ENCODE measurements around the gene RALGPS2. TPM values are rescaled to one million over a fixed set of nuclear protein-coding genes. Genes with fewer than 3 reads are reported as not detected.

RALGPS2 gene
- total RNA-seq, 2 experiments from 2014 or later: 91.6 to 102 TPM

GRCh38 chr1:178937695-178938094, 212.7 kb downstream of the RALGPS2 start:
- H2AFZ ChIP-seq (ENCODE audit: low read length): no peak overlapping the region
- no peak overlapping the region for H3K27ac ChIP-seq (ENCODE audit: low read depth, low read length, poor library complexity, severe bottlenecking)
- no TSS peak for BruUV-seq (replicated peaks)
- TF ChIP-seq EZH2phosphoT487 (IDR thresholded peaks at IDR 0.05; ENCODE audit: borderline replicate concordance, low read depth, low read length) (no peak), CTCF (conservative IDR thresholded peaks at IDR 0.05; ENCODE audit: low read length) (no peak)
- no peak for DNase-seq (ENCODE audit: low spot score)
- no peak overlapping the region for H3K4me3 ChIP-seq (ENCODE audit: low read depth, low read length, poor library complexity, severe bottlenecking)
- no peaks in the 10 kb centered on the region for H3K79me2 ChIP-seq (ENCODE audit: insufficient read depth, low read depth, low read length)
- H3K9me3 ChIP-seq (ENCODE audit: low read length): no peaks in the 10 kb centered on the region
- H4K20me1 ChIP-seq (ENCODE audit: insufficient read depth, low read length): no peaks in the 10 kb centered on the region
- ChIA-PET CTCF (ENCODE audit: unreplicated experiment) (interaction anchor here (0.6 kb wide), 2 partner anchors 66 to 92 kb away, joined by 3 to 4 read pairs; no protein-coding TSS in a partner anchor), POLR2A (interaction anchor here (0.9 to 1.0 kb wide), 2 partner anchors 11 to 31 kb away, joined by 3 to 4 read pairs; no protein-coding TSS in a partner anchor)
- H3K4me1 ChIP-seq (ENCODE audit: insufficient read depth, low read length, poor library complexity, severe bottlenecking): no peaks in the 10 kb centered on the region
- no peaks in the 10 kb centered on the region for H3K36me3 ChIP-seq (ENCODE audit: insufficient read depth, low read length)
- H3K4me2 ChIP-seq (ENCODE audit: low read length): no peak overlapping the region
- intact Hi-C loops (cut with micrococcal nuclease; ENCODE audit: unreplicated experiment): no loop called here
- H3K9me2 ChIP-seq (ENCODE audit: insufficient read depth, low read length): no peaks in the 10 kb centered on the region

DNA sequence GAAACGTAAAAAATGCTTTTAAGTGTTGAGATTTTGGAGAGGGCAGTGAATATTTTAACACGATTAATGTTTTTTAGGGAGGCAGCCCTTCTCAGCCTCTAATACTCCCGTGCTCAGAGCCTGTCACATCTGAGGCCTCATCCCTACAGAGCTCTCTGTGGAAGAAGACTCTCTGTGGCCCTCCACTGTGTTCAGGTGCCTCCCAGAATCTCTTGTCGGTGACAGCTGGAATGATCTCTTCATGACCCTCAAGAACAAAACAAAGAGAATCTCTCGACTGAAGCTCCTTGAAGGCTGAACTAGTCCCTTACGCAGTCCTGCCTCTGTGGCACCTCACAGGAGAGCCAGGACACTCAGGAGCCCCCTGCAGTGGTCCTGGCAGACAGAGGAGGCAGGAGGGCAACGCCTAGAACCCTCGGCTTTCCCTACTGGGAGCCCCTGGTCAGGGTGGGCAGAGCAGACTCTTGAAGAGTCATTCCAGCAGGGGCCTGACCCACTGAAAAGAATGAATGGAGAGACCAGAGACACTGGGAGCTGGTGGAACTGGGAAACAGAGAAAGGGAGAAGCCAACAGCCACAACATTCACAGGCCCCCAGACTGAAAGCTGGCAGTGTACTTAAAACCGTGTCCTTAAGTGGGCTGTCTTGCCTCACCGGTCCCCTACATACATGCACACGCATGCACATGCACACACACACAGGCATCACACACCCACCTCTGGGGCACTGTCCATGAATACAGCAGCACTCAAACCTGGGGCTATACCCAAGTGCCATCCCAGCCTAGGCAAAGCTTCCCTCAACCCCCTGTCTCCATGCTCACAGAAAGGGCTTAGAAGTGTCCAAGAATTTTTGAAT, 213.3 kb downstream of the RALGPS2 start:
- Histone ChIP-seq H4K20me1 (ENCODE audit: insufficient read depth, low read length) (no peaks in the 10 kb centered on the region), H3K9me2 (ENCODE audit: insufficient read depth, low read length) (no peaks in the 10 kb centered on the region), H2AFZ (ENCODE audit: low read length) (no peak overlapping the region), H3K36me3 (ENCODE audit: insufficient read depth, low read length) (no peaks in the 10 kb centered on the region), H3K4me1 (ENCODE audit: insufficient read depth, low read length, poor library complexity, severe bottlenecking) (no peaks in the 10 kb centered on the region), H3K27ac (ENCODE audit: low read depth, low read length, poor library complexity, severe bottlenecking) (no peak overlapping the region), H3K79me2 (ENCODE audit: insufficient read depth, low read depth, low read length) (no peaks in the 10 kb centered on the region), H3K4me2 (ENCODE audit: low read length) (no peak overlapping the region), H3K9me3 (ENCODE audit: low read length) (no peaks in the 10 kb centered on the region), H3K4me3 (ENCODE audit: low read depth, low read length, poor library complexity, severe bottlenecking) (no peak overlapping the region)
- ChIA-PET CTCF (ENCODE audit: unreplicated experiment) (interaction anchor here (0.6 kb wide), 3 partner anchors 19 to 92 kb away, joined by 3 to 4 read pairs (median 3); no protein-coding TSS in a partner anchor), POLR2A (interaction anchor here (0.6 to 1.4 kb wide), 3 partner anchors 10 to 12 kb away, joined by 3 to 4 read pairs (median 4); no protein-coding TSS in a partner anchor)
- BruUV-seq (replicated peaks): no TSS peak
- intact Hi-C loops (cut with micrococcal nuclease; ENCODE audit: unreplicated experiment): no loop called here
- DNase-seq (ENCODE audit: low spot score): no peak
- no peak for TF ChIP-seq CTCF (conservative IDR thresholded peaks at IDR 0.05; ENCODE audit: low read length)
- no peak for TF ChIP-seq EZH2phosphoT487 (IDR thresholded peaks at IDR 0.05; ENCODE audit: borderline replicate concordance, low read depth, low read length)

GRCh38 chr1:178938959-178939317, 213.9 kb downstream of the RALGPS2 start:
- Histone ChIP-seq H3K79me2 (ENCODE audit: insufficient read depth, low read depth, low read length) (no peaks in the 10 kb centered on the region), H3K9me3 (ENCODE audit: low read length) (no peaks in the 10 kb centered on the region), H4K20me1 (ENCODE audit: insufficient read depth, low read length) (no peaks in the 10 kb centered on the region), H2AFZ (ENCODE audit: low read length) (no peak overlapping the region), H3K9me2 (ENCODE audit: insufficient read depth, low read length) (no peaks in the 10 kb centered on the region), H3K36me3 (ENCODE audit: insufficient read depth, low read length) (no peaks in the 10 kb centered on the region), H3K27ac (ENCODE audit: low read depth, low read length, poor library complexity, severe bottlenecking) (no peak overlapping the region), H3K4me3 (ENCODE audit: low read depth, low read length, poor library complexity, severe bottlenecking) (no peak overlapping the region), H3K4me1 (ENCODE audit: insufficient read depth, low read length, poor library complexity, severe bottlenecking) (no peaks in the 10 kb centered on the region), H3K4me2 (ENCODE audit: low read length) (no peak overlapping the region)
- TF ChIP-seq EZH2phosphoT487 (IDR thresholded peaks at IDR 0.05; ENCODE audit: borderline replicate concordance, low read depth, low read length): no peak
- TF ChIP-seq CTCF (conservative IDR thresholded peaks at IDR 0.05; ENCODE audit: low read length): no peak
- no peak for DNase-seq (ENCODE audit: low spot score)
- BruUV-seq (replicated peaks): no TSS peak
- ChIA-PET POLR2A (interaction anchor here (0.6 to 1.4 kb wide), 2 partner anchors 10 to 11 kb away, joined by 3 to 4 read pairs; no protein-coding TSS in a partner anchor), CTCF (ENCODE audit: unreplicated experiment) (interaction anchor here (0.6 kb wide), 1 partner anchor 18 kb away, joined by 3 read pairs; no protein-coding TSS in a partner anchor)
- intact Hi-C loops (cut with micrococcal nuclease; ENCODE audit: unreplicated experiment): no loop called here
